KMS-11 (cell line): ENCODE results near the gene HOXB6.

Source experiments
- H2AFZ ChIP-seq: fragments of 200-600 bp; sonication (generic); 2 replicates; pipeline ENCODE4 v1.6.1; 2016; ENCODE audit warnings: antibody characterized with exemption, mixed run types, low read depth
- H3K27ac ChIP-seq: fragments of 200-600 bp; sonication (generic); 2 replicates; pipeline ENCODE4 v1.6.1; 2016; ENCODE audit warnings: mild to moderate bottlenecking, mixed run types
- H3K27me3 ChIP-seq: fragments of 200-600 bp; sonication (generic); 2 replicates; pipeline ENCODE4 v1.6.1; 2017; ENCODE audit warnings: mild to moderate bottlenecking, low read depth, mixed run types, moderate library complexity; ENCODE audit not compliant: insufficient read depth
- H3K36me3 ChIP-seq: fragments of 200-600 bp; sonication (generic); 2 replicates; pipeline ENCODE4 v1.6.1; 2017; ENCODE audit warnings: mild to moderate bottlenecking, mixed run types; ENCODE audit not compliant: insufficient read depth
- H3K4me1 ChIP-seq: fragments of 200-600 bp; sonication (generic); 2 replicates; pipeline ENCODE4 v1.6.1; 2016; ENCODE audit warnings: mild to moderate bottlenecking, low read depth, mixed run types; ENCODE audit not compliant: poor library complexity, severe bottlenecking
- H3K4me2 ChIP-seq: fragments of 200-600 bp; sonication (generic); 2 replicates; pipeline ENCODE4 v1.7.0; 2016; ENCODE audit warnings: mild to moderate bottlenecking, mixed run types
- H3K4me3 ChIP-seq: fragments of 200-600 bp; sonication (generic); IDR thresholded peaks from 2 replicates; pipeline ENCODE4 v1.6.1; 2017; ENCODE audit warnings: low read depth, low read length, mixed read lengths; ENCODE audit not compliant: insufficient read depth
- H3K79me2 ChIP-seq: fragments of 200-600 bp; sonication (generic); 2 replicates; pipeline ENCODE4 v1.6.1; 2016; ENCODE audit warnings: low read depth, mixed run types; ENCODE audit not compliant: insufficient read depth
- H3K9ac ChIP-seq: fragments of 200-600 bp; sonication (generic); 2 replicates; pipeline ENCODE4 v1.6.1; 2016; ENCODE audit warnings: mild to moderate bottlenecking, mixed run types
- H4K20me1 ChIP-seq: fragments of 200-600 bp; sonication (generic); 2 replicates; pipeline ENCODE4 v1.6.1; 2016; ENCODE audit warnings: mild to moderate bottlenecking, mixed run types; ENCODE audit not compliant: insufficient read depth
- TF ChIP-seq, protein P1 (sequence below): fragments of 200-600 bp; sonication (generic); conservative IDR thresholded peaks from 2 replicates; pipeline ENCODE4 v1.6.1; 2017; ENCODE audit warnings: low read depth, mild to moderate bottlenecking, antibody characterized with exemption, low read length, moderate library complexity, mixed read lengths

Gene HOXB6

DNA sequence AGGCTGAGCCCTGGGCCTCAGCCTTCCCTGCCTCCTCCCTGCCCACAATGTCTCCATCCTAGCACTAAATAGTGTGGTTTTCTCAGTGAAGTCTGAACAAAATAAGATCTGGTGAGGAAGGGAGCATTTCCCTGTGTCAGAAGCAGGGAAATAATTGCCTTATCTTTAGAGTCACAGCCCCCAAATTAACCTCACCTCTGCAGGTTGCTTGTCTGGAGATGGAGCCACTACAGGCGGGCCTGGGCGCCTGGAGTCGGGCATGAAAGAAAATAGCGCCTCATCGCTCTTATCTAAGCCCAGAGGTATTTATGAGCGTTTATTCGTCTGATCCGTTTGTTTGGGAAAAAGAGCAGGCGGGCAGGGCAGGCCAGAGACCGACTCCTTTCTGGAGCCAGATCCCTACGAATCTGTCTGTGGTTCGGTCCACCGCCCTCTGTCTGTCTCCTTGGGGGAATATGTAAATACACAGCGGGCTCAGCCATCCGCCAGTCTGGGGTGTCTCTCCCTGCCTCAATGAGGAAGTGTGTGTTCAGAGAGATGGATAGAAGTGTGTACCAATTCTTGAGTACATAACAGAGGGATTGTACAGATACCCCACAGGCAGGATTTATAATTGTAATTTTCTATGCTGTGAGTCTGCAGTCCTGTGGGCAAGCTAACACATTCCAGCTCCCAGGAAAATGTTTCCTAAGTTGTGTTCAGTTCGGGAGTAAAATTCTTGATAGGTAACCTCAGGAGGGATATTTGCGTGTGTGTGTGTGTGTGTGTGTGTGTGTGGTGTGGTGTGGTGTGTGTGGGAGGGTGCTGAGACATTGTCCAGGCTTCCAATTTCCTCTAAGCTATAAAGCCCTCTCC is 4.3 kb downstream of the HOXB6 start:
- H3K4me2 ChIP-seq = no peak overlapping the region

DNA sequence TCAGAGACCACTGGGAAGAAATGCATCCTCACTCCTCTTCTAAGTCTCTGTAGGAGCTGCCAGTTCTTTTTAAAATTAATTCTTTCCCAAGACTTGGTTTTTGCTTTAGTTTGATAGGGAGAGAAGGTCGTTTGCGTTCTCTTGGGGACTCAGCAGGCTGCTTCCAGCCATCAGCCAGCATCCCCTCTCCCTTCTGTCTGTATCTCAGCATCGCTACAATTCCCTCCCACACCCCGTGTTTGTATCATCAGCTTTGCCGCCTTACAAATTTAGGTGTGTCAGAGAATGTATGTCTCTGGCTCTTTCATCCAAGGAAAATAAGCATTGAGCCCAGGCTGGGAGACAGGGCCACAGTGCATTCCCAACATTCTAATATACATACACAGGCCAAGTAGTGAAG is 5.4 kb downstream of the HOXB6 start:
- Histone ChIP-seq H3K9ac (no peak overlapping the region), H3K4me3 (no peak overlapping the region), H3K36me3 (no peaks in the 10 kb centered on the region), H3K4me1 (peaks cover 7% of the 10 kb centered on the region), H3K79me2 (no peaks in the 10 kb centered on the region), H3K4me2 (no peak overlapping the region), H3K27ac (no peak overlapping the region), H4K20me1 (no peaks in the 10 kb centered on the region), H2AFZ (no peak overlapping the region), H3K27me3 (peaks cover 64% of the 10 kb centered on the region)
- TF ChIP-seq, protein P1, sequence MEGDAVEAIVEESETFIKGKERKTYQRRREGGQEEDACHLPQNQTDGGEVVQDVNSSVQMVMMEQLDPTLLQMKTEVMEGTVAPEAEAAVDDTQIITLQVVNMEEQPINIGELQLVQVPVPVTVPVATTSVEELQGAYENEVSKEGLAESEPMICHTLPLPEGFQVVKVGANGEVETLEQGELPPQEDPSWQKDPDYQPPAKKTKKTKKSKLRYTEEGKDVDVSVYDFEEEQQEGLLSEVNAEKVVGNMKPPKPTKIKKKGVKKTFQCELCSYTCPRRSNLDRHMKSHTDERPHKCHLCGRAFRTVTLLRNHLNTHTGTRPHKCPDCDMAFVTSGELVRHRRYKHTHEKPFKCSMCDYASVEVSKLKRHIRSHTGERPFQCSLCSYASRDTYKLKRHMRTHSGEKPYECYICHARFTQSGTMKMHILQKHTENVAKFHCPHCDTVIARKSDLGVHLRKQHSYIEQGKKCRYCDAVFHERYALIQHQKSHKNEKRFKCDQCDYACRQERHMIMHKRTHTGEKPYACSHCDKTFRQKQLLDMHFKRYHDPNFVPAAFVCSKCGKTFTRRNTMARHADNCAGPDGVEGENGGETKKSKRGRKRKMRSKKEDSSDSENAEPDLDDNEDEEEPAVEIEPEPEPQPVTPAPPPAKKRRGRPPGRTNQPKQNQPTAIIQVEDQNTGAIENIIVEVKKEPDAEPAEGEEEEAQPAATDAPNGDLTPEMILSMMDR = no peak

More for the DNA sequence above, 4.3 kb downstream of the HOXB6 start:
- H3K4me3 ChIP-seq = no peak overlapping the region
- TF ChIP-seq, protein P1 = no peak
- H3K9ac ChIP-seq = no peak overlapping the region
- H3K27ac ChIP-seq = no peak overlapping the region
- no peak overlapping the region for H2AFZ ChIP-seq
- H3K4me1 ChIP-seq = peaks cover 6% of the 10 kb centered on the region
- H3K36me3 ChIP-seq = no peaks in the 10 kb centered on the region
- no peaks in the 10 kb centered on the region for H3K79me2 ChIP-seq
- H4K20me1 ChIP-seq = no peaks in the 10 kb centered on the region
- peaks cover 71% of the 10 kb centered on the region for H3K27me3 ChIP-seq

- Histone ChIP-seq H3K9ac (no peak overlapping the region), H4K20me1 (no peaks in the 10 kb centered on the region), H3K4me3 (no peak overlapping the region), H3K79me2 (no peaks in the 10 kb centered on the region), H3K36me3 (no peaks in the 10 kb centered on the region), H3K4me2 (no peak overlapping the region), H3K27ac (no peak overlapping the region), H3K4me1 (peaks cover 12% of the 10 kb centered on the region), H2AFZ (no peak overlapping the region), H3K27me3 (peaks cover 58% of the 10 kb centered on the region)
- TF ChIP-seq, protein P1 = no peak
Measured at GRCh38 chr17:48598736-48599135, 6.0 kb downstream of the HOXB6 start.

GRCh38 chr17:48597778-48598631 is 6.8 kb downstream of the HOXB6 start:
- peaks cover 5% of the 10 kb centered on the region for H3K4me1 ChIP-seq
- H3K4me3 ChIP-seq = no peak overlapping the region
- no peaks in the 10 kb centered on the region for H3K36me3 ChIP-seq
- TF ChIP-seq, protein P1 = no peak
- no peak overlapping the region for H3K9ac ChIP-seq
- no peak overlapping the region for H2AFZ ChIP-seq
- H3K27ac ChIP-seq = no peak overlapping the region
- no peaks in the 10 kb centered on the region for H4K20me1 ChIP-seq
- H3K79me2 ChIP-seq = no peaks in the 10 kb centered on the region
- H3K27me3 ChIP-seq = peaks cover 52% of the 10 kb centered on the region; the same call in 1 of the 2 replicates
- no peak overlapping the region for H3K4me2 ChIP-seq
